Epithelial cell of proximal tubule (primary cell): ENCODE results near the gene EIF2S2. TPM values are rescaled to one million over a fixed set of nuclear protein-coding genes. Genes with fewer than 3 reads are reported as not detected.

Experiments used
- DNase-seq: peaks from one replicate; pipeline ENCODE4 v3.0.0-alpha.2; 2011; ENCODE audit warnings: low read depth
- H3K4me3 ChIP-seq: 2 replicates; pipeline ENCODE4 v1.5.1; 2011; ENCODE audit warnings: low read depth, mild to moderate bottlenecking, low read length
- total RNA-seq: library from RNA; depleted of rRNA; stranded (reverse); fragments of >200 nt; gene quantifications from 2 replicates; pipeline ENCODE4 v1.2.3, GENCODE V29; 2015
- TF ChIP-seq, protein P1 (sequence below): conservative IDR thresholded peaks from 2 replicates; pipeline ENCODE4 v1.5.1; 2012; ENCODE audit warnings: low read depth, mild to moderate bottlenecking, low read length

The EIF2S2 gene
- total RNA-seq, 1 donor from 2014 or later, result 103 TPM

- TF ChIP-seq, protein P1, sequence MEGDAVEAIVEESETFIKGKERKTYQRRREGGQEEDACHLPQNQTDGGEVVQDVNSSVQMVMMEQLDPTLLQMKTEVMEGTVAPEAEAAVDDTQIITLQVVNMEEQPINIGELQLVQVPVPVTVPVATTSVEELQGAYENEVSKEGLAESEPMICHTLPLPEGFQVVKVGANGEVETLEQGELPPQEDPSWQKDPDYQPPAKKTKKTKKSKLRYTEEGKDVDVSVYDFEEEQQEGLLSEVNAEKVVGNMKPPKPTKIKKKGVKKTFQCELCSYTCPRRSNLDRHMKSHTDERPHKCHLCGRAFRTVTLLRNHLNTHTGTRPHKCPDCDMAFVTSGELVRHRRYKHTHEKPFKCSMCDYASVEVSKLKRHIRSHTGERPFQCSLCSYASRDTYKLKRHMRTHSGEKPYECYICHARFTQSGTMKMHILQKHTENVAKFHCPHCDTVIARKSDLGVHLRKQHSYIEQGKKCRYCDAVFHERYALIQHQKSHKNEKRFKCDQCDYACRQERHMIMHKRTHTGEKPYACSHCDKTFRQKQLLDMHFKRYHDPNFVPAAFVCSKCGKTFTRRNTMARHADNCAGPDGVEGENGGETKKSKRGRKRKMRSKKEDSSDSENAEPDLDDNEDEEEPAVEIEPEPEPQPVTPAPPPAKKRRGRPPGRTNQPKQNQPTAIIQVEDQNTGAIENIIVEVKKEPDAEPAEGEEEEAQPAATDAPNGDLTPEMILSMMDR, result no peak
- DNase-seq, result no peak
- H3K4me3 ChIP-seq, result no peak overlapping the region
Observed at GRCh38 chr20:34070079-34070439, 42.0 kb downstream of the EIF2S2 start.

DNA sequence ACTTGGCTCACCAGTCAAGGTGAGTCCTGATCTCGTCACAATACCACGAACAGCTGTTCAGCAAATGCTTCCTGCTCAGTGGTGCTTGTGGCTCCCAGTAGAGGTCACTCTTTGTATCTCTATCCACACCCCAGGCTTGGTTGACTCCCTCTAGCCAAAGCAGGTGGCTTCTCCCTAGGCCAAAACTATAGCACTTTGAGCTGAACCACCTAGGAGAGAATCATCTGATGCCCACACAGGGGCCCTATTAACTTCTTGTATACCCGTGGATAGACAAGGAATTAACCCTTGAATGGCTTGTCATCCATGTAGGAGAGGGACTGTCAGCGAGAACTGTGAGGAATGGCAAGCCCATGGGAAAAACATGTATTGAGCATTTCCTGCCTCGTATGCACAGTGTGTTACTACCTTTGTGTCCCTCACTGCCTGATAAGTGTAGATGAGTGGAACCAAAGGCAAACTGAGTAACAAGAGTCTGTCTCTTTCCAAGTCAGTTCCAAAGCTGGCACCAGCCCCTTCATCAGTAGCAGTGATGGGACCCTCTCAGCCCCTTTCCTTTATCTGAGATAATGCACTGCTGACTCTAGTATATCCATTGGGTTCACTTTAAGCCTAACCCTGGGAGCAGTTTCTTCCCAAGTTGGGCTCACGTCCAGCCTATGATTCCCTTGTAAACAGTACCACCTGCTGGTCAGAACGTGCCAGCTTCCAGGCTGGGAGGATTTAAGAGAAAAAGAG is 42.5 kb downstream of the EIF2S2 start:
- H3K4me3 ChIP-seq, result no peak overlapping the region
- DNase-seq, result peak; percentile 45
- TF ChIP-seq, protein P1, result peak; percentile 95

DNA sequence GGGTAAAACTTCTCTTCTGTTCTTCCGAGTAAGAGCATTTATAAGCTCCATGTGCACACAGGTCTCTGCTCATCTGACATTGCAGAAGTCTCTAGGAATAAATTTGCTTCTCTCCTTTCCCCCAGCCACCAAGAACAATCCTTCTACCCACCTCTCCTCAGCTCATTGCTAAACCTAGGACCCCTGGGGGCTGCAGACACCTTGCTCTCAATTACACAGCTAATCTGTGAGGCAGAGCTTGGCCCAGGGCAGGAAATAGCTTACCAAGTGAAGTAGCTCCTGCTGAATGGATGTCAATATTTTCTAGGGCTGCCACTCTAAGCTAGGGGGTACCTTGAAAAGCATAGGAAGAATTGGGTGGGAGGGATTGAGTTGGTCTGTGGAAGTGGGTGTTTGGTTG is 44.0 kb downstream of the EIF2S2 start:
- H3K4me3 ChIP-seq, result no peak overlapping the region
- TF ChIP-seq, protein P1, result no peak
- DNase-seq, result no peak

- TF ChIP-seq, protein P1, result no peak
- no peak for DNase-seq
- H3K4me3 ChIP-seq, result no peak overlapping the region
Observed at GRCh38 chr20:34066476-34067090, 45.5 kb downstream of the EIF2S2 start.

GRCh38 chr20:34065260-34065659 is 46.8 kb downstream of the EIF2S2 start:
- TF ChIP-seq, protein P1, result no peak
- no peak overlapping the region for H3K4me3 ChIP-seq
- DNase-seq, result peak; percentile 54

DNA sequence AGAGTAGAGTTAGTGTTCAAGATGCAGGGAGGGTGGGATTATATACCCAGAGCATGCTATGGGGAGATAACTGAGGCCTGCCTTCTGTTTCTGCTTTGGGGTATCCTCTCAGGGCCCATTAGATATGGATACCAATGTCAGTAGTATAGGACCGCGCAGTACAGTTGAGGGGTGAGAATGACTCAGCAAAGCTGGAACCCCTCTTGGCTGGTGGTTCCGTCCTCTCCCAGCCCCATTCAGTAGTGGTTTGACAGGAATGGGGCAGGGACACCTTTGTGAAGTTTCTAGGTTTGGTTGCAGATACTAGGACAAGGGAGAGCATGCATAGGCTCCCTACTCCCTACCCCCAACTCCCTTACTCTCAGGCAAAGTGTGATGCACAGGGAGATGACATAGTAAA is 47.8 kb downstream of the EIF2S2 start:
- TF ChIP-seq, protein P1, result no peak
- H3K4me3 ChIP-seq, result no peak overlapping the region
- no peak for DNase-seq
